RCC 7860 (cell line): ENCODE results near the gene ANKLE1.
A peak's percentile ranks its signal among the peaks of the same experiment; 100 is the strongest.
"Not testable (repeated sequence)": the region's sequence is repeated elsewhere in the genome, so short reads cannot be mapped to it uniquely, and the experiment has no call there.

ENCODE experiments used
- DNase-seq: peaks from one replicate; pipeline ENCODE4 v3.0.0-alpha.2; 2015; ENCODE audit warnings: low spot score
- FAIRE-seq: peaks from 2 replicates; lab custom pipeline; 2012; peaks lifted over from hg19 to GRCh38; lab: Jason Lieb, UNC

The ANKLE1 gene

DNA sequence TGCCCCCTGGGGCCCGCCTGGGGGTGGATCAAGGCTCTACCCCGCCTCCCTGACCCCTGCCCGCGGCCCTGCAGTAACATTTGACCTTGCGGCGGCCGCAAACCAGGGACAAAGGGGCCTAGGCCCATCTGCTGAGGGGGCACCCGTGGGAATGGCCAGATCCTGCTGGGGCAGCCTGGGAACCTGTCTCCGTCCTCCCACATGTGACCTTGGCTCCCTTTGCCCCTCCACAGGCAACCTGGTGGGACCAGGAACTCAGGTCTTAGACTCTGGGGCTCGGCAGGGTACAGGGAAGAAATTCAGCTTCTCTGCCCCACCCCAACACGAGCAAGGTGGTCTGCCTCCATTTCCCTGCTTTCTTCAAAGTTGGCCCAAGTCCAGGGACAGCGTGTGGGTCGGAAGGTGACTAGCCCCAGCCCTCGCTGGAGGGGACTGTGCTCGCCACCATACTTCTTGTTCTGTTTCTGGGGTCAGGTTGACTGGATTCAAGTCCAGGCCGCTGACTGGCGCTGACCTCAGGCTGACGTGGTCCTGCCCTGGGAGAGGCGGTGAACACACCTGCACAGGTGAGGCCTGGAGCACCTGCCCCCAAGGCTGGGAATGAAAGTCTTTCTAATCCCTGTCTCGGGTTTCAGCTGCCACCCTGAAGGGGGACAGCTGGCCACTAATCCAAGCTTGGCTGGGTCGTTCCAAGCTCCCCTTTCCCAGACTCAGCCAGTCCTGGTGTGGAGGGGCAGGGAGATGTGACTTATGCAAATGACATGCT lies 33.5 kb upstream of the ANKLE1 start:
- DNase-seq (no peak), FAIRE-seq (no peak)

DNA sequence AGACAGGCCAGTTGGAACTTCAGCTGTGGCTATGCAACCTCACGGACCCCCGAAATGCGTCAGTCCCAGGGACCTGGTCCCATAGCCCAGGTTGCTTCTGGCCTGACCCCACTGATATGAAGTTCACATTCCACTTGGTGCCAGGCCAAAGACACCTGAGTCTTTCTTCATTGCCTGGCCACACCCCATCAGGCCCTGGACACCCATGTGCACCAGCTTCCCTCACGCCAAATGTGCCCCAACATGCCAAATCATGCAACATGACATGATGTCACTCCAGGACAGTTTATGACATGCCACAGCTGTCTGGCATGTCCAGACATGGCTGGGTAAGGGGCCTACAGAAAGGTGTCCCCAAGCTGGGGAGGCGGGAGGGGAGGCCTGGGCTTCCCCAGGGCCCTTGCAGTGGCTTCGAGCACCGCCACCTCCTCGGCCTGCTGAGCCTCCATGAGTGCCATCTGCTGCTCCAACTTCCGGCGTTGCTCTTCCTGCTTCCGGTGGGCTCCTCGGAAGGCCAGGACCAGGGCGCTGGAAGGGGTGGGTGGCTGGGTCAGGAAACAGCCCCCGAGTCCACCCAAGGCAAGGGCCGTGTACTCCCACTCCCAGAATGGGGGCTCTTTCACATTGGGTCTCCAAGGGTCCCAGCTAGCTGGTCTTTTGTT lies 31.7 kb upstream of the ANKLE1 start:
- DNase-seq (no peak), FAIRE-seq (no peak)

GRCh38 chr19:17254636-17255035 lies 27.1 kb upstream of the ANKLE1 start:
- DNase-seq: no peak
- no peak for FAIRE-seq

DNA sequence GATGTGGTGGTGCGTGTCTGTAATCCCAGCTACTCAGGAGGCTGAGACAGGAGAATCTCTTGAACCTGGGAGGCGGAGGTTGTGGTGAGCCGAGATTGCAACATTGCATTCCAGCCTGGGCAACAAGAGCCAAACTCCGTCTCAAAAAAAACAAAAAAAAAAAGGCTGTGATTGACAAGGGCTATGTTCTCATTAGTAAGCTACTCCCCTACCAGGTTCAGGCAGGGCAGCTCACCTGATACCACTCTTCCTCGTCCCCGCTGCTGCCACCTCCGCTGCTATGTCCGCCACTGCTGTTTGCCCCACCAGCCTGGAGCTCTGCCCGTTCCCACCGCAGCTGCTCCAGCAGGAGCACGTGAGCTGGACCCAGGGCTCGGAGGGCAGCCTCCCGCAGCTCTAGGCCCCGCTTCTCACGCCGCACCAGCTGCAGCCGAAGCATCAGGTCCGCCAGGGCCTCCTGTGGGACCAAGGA lies 26.5 kb upstream of the ANKLE1 start:
- DNase-seq: no peak
- no peak for FAIRE-seq

DNA sequence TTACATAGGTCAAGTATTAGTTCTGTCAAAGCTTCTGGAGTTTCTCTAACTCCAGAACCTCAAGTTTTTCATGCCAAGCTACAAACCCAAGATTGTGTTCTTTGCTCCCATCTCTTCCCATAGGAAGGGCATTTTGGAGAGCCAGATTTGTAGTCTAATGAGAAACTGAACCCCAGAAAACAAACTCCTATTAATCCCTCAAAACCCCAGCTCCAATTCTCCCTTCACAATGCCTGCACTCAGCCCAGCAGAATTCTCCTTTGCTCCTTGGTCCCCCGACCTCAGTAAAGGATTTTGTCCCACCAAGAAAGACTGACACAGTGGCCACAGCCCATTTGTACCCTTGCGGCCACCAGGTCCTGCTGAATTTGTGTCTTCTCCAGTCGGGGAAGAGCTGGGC lies 25.6 kb upstream of the ANKLE1 start:
- DNase-seq (no peak), FAIRE-seq (no peak)

DNA sequence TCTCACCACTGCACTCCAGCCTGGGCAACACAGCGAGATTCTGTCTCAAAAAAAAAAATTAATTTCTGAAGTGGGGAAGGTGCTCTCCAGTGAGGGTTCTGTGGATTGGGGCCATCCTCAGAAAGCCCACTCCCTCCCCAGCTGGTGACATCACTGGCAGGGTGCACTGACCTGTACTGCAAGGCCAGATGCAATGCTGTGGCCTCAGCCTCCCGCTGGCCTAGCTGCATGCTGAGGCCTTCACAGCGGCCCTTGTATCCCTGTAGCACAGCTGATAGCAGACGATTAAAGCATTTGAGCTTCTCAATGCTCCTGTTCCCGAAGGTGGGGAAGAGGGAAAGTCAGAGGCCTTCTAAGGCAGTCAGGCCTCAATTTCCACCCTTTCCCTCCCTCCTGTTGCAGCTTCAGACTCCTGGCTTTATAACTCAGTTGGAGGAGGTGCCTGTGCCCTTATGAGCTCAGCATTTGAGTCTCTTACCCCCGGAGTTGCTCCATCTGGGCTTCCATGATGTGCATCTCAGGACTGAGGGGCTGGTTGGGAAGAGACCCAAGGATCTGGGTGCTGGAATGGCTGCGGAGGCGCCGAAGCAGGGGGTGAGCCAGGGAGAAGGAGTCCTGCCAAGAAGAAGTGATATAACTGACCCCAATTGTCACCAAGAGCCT lies 22.5 kb upstream of the ANKLE1 start:
- FAIRE-seq (no peak), DNase-seq (no peak)

DNA sequence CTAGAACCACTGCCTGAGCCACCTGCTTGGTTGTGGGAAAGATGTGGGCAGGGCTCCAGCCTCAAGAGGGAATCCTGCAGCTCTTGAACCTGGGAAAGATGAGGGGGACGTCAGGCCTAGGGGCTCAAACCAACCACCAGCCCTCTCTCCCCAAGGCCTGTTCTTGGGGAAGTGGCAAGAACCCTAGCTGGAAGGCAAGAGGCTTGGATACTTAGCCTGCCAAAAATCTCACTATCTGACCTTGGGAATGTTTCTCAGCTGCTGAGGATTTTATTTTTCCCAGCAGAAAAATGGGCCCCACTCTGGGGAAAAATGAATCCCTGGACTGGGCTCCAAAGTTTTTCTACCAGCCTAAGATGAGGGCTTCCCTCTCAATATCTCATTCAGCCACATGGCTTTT lies 21.8 kb upstream of the ANKLE1 start:
- DNase-seq: no peak
- FAIRE-seq: no peak

DNA sequence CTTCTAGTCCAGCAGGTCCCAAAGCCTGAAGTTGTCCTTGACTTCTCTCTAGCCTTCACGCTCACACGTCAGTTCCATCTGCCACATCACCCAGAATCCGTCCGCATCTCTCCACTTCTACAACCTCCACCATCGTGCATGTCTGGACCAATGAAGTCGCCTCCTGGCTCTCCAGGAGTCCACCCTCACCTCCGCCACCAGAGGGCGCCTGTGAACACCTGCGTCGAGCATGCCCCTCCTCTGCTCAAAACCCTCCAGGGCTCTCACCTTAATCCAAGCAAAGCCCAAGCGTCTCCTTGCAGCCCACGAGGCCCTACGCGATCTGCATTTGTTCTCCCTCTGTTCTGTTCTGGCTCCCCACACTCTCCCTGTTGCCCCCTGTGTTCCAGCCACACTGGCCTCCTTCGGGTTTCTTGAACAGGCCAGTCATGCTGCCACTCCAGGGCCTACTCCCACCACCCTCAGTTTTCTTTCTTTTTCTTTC lies 20.8 kb upstream of the ANKLE1 start:
- FAIRE-seq (peak; percentile 37), DNase-seq (peak; percentile 68)

GRCh38 chr19:17262557-17262956 lies 19.1 kb upstream of the ANKLE1 start:
- FAIRE-seq: no peak
- no peak for DNase-seq

GRCh38 chr19:17263712-17264640 lies 17.7 kb upstream of the ANKLE1 start:
- DNase-seq (no peak), FAIRE-seq (no peak)

- FAIRE-seq (no peak), DNase-seq (no peak)
Observed at GRCh38 chr19:17264641-17264979, 17.1 kb upstream of the ANKLE1 start, which contains the start of gene USHBP1. Gene USHBP1 (minus strand): TSS chr19:17264745. CDS start chr19:17264299, 446 bp downstream.

DNA sequence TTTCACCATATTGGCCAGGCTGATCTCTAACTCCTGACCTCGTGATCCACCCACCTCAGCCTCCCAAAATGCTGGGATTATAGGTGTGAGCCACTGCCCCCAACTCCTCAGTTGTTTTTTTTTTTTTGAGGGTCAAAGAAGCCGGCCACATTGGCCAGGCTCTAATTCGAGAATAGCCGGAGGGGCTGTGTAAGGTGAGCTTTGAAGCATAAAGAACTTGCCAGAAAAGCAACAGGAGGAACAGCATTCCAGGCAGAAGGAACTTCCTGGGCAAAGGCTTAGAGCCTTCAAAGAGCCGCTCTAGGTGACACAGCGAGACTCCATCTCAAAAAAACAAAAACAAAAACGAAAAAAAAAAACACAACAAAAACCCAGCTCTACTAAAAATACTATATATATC lies 15.7 kb upstream of the ANKLE1 start:
- DNase-seq: no peak
- no peak for FAIRE-seq

- DNase-seq: no peak
Observed at GRCh38 chr19:17266589-17266974, 15.1 kb upstream of the ANKLE1 start.

GRCh38 chr19:17266975-17267788 lies 14.5 kb upstream of the ANKLE1 start, which contains the start of gene BABAM1:
Gene BABAM1 (plus strand): TSS chr19:17267443. CDS start chr19:17268807, 1,364 bp downstream.
- DNase-seq (peak; percentile 98), FAIRE-seq (peak; percentile 98)

More at GRCh38 chr19:17266589-17266974, 15.1 kb upstream of the ANKLE1 start:
- no peak for FAIRE-seq

DNA sequence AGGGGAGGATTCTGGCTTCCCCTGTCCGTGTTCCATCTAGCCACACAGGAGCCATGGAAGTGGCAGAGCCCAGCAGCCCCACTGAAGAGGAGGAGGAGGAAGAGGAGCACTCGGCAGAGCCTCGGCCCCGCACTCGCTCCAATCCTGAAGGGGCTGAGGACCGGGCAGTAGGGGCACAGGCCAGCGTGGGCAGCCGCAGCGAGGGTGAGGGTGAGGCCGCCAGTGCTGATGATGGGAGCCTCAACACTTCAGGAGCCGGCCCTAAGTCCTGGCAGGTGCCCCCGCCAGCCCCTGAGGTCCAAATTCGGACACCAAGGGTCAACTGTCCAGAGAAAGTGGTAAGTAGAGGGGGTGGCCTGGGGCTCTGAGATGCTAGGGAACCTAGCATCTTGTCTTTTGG lies 12.9 kb upstream of the ANKLE1 start:
- no peak for DNase-seq
- no peak for FAIRE-seq

DNA sequence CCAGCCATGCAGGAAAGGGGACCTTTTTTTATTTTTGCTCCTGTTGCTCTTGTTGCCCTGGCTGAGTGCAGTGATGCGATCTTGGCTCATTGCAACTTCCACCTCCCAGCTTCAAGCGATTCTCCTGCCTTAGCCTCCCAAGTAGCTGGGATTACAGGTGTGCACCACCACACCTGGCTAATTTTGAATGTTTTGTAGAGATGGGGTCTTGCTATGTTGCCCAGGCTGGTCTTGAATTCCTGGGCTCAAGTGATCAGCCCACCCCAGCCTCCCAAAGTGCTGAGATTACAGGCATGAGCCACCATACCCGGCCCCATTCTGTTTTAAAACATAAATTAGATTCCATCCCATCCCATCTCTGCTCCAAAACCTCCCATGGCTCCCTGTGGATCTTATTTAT lies 6.8 kb upstream of the ANKLE1 start:
- not testable (repeated sequence) for DNase-seq, FAIRE-seq

- DNase-seq (no peak), FAIRE-seq (no peak)
Observed at GRCh38 chr19:17275441-17276175, 6.1 kb upstream of the ANKLE1 start.

- DNase-seq (no peak), FAIRE-seq (no peak)
Observed at GRCh38 chr19:17279436-17279835, 2.3 kb upstream of the ANKLE1 start.
